ENCODE data around the gene ARID1A.

The ARID1A gene

DNA sequence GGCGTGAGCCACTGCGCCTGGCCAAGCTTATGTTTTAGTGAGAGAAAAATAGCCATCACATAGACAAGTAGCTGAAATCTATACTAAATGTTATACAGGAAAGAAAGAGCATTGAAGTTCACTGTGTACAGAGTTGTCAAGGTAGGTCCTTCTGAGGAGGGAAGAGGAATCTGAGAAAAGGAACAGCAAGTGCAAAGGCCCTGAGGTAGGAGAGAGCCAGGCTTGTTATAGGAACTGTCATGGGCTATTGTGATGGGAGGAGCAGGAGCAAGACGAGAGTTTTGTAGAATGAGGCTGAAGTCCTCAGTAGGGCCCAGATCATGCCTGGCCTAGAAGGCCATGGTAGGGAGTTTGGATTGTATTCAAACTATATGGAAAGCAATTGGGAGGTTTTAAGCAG lies 135.2 kb downstream of the ARID1A start:
- no peak for DNase-seq
